ENCODE data around the gene CALML5. TPM values are rescaled to one million over a fixed set of nuclear protein-coding genes. Genes with fewer than 3 reads are reported as not detected.

CALML5 gene
- total RNA-seq, 1 donor from 2014 or later = not detected

- H3K9me3 Mint-ChIP-seq (ENCODE audit: unreplicated experiment) = peaks cover 4% of the 10 kb centered on the region
- peaks cover 2% of the 10 kb centered on the region for H3K27me3 Mint-ChIP-seq (ENCODE audit: unreplicated experiment)
- no peak for DNase-seq
- H3K36me3 Mint-ChIP-seq (ENCODE audit: unreplicated experiment) = peaks cover 11% of the 10 kb centered on the region
- H3K4me1 Mint-ChIP-seq (ENCODE audit: low read depth, unreplicated experiment) = no peaks in the 10 kb centered on the region
- TF ChIP-seq CTCF (IDR thresholded peaks at IDR 0.05; ENCODE audit: partially characterized antibody, unreplicated experiment) = no peak
- H3K27ac Mint-ChIP-seq (ENCODE audit: unreplicated experiment) = no peak overlapping the region
- no peak overlapping the region for H3K4me3 Mint-ChIP-seq (ENCODE audit: unreplicated experiment)
These were observed 13.7 kb upstream of the CALML5 start for GRCh38 chr10:5512881-5513612.

- Mint-ChIP-seq H3K27me3 (ENCODE audit: unreplicated experiment) (peaks cover 2% of the 10 kb centered on the region), H3K36me3 (ENCODE audit: unreplicated experiment) (peaks cover 11% of the 10 kb centered on the region), H3K27ac (ENCODE audit: unreplicated experiment) (no peak overlapping the region), H3K4me3 (ENCODE audit: unreplicated experiment) (no peak overlapping the region), H3K9me3 (ENCODE audit: unreplicated experiment) (peaks cover 4% of the 10 kb centered on the region), H3K4me1 (ENCODE audit: low read depth, unreplicated experiment) (no peaks in the 10 kb centered on the region)
- no peak for DNase-seq
- TF ChIP-seq CTCF (IDR thresholded peaks at IDR 0.05; ENCODE audit: partially characterized antibody, unreplicated experiment) = no peak
These were observed 13.0 kb upstream of the CALML5 start for GRCh38 chr10:5512331-5512730.

GRCh38 chr10:5511885-5512280 lies 12.5 kb upstream of the CALML5 start:
- peaks cover 2% of the 10 kb centered on the region for H3K27me3 Mint-ChIP-seq (ENCODE audit: unreplicated experiment)
- H3K4me3 Mint-ChIP-seq (ENCODE audit: unreplicated experiment) = no peak overlapping the region
- no peak for TF ChIP-seq CTCF (IDR thresholded peaks at IDR 0.05; ENCODE audit: partially characterized antibody, unreplicated experiment)
- H3K27ac Mint-ChIP-seq (ENCODE audit: unreplicated experiment) = no peak overlapping the region
- DNase-seq = no peak
- H3K4me1 Mint-ChIP-seq (ENCODE audit: low read depth, unreplicated experiment) = no peaks in the 10 kb centered on the region
- peaks cover 4% of the 10 kb centered on the region for H3K9me3 Mint-ChIP-seq (ENCODE audit: unreplicated experiment)
- H3K36me3 Mint-ChIP-seq (ENCODE audit: unreplicated experiment) = peaks cover 11% of the 10 kb centered on the region

- Mint-ChIP-seq H3K27ac (ENCODE audit: unreplicated experiment) (no peak overlapping the region), H3K4me3 (ENCODE audit: unreplicated experiment) (no peak overlapping the region), H3K9me3 (ENCODE audit: unreplicated experiment) (peaks cover 3% of the 10 kb centered on the region), H3K27me3 (ENCODE audit: unreplicated experiment) (peaks cover 2% of the 10 kb centered on the region), H3K36me3 (ENCODE audit: unreplicated experiment) (peaks cover 9% of the 10 kb centered on the region), H3K4me1 (ENCODE audit: low read depth, unreplicated experiment) (no peaks in the 10 kb centered on the region)
- no peak for DNase-seq
- TF ChIP-seq CTCF (IDR thresholded peaks at IDR 0.05; ENCODE audit: partially characterized antibody, unreplicated experiment) = no peak
These were observed 12.0 kb upstream of the CALML5 start for GRCh38 chr10:5511231-5511884.

All from glutamatergic neuron (in vitro differentiated cells).